Activated T-cell treated with anti-CD3 and anti-CD28 coated beads for 4 hours (primary cell): ENCODE results near the gene ACOXL.

Experiments used
- DNase-seq: peaks from one replicate; pipeline ENCODE4 v3.0.0-alpha.2; 2020

Gene ACOXL

GRCh38 chr2:110983133-110983532 is 250.8 kb downstream of the ACOXL start:
- no peak for DNase-seq

- no peak for DNase-seq
Measured at GRCh38 chr2:110984694-110985490, 252.5 kb downstream of the ACOXL start.

- no peak for DNase-seq
Measured at GRCh38 chr2:110990440-110990839, 258.1 kb downstream of the ACOXL start.

GRCh38 chr2:110991911-110992310 is 259.5 kb downstream of the ACOXL start:
- DNase-seq, result no peak

GRCh38 chr2:110992886-110993285 is 260.5 kb downstream of the ACOXL start:
- no peak for DNase-seq

- peak; percentile 12 for DNase-seq
Measured at GRCh38 chr2:110993557-110994231, 261.3 kb downstream of the ACOXL start.

GRCh38 chr2:110994250-110994961 is 262.0 kb downstream of the ACOXL start:
- no peak for DNase-seq

- no peak for DNase-seq
Measured at GRCh38 chr2:110995911-110996310, 263.5 kb downstream of the ACOXL start.

- DNase-seq, result no peak
Measured at GRCh38 chr2:110997331-110998045, 265.1 kb downstream of the ACOXL start.

- DNase-seq, result no peak
Measured at GRCh38 chr2:110998311-110998710, 265.9 kb downstream of the ACOXL start.

- DNase-seq, result no peak
Measured at GRCh38 chr2:110999626-111000025, 267.3 kb downstream of the ACOXL start.

GRCh38 chr2:111005307-111005706 is 272.9 kb downstream of the ACOXL start:
- DNase-seq, result no peak

GRCh38 chr2:111005821-111006220 is 273.4 kb downstream of the ACOXL start:
- DNase-seq, result no peak

GRCh38 chr2:111007757-111008688 is 275.6 kb downstream of the ACOXL start:
- DNase-seq, result no peak

GRCh38 chr2:111011218-111011617 is 278.8 kb downstream of the ACOXL start:
- no peak for DNase-seq

GRCh38 chr2:111015283-111015995 is 283.1 kb downstream of the ACOXL start:
- DNase-seq, result no peak

GRCh38 chr2:111017034-111017622 is 284.8 kb downstream of the ACOXL start:
- no peak for DNase-seq

- no peak for DNase-seq
Measured at GRCh38 chr2:111017909-111018308, 285.5 kb downstream of the ACOXL start.

GRCh38 chr2:111019381-111019780 is 287.0 kb downstream of the ACOXL start:
- no peak for DNase-seq

- no peak for DNase-seq
Measured at GRCh38 chr2:111022633-111023032, 290.3 kb downstream of the ACOXL start.

GRCh38 chr2:111024496-111024895 is 292.1 kb downstream of the ACOXL start:
- DNase-seq, result no peak
